ENCODE results near the gene DEXI.
A peak's percentile ranks its signal among the peaks of the same experiment; 100 is the strongest.

The DEXI gene

DNA sequence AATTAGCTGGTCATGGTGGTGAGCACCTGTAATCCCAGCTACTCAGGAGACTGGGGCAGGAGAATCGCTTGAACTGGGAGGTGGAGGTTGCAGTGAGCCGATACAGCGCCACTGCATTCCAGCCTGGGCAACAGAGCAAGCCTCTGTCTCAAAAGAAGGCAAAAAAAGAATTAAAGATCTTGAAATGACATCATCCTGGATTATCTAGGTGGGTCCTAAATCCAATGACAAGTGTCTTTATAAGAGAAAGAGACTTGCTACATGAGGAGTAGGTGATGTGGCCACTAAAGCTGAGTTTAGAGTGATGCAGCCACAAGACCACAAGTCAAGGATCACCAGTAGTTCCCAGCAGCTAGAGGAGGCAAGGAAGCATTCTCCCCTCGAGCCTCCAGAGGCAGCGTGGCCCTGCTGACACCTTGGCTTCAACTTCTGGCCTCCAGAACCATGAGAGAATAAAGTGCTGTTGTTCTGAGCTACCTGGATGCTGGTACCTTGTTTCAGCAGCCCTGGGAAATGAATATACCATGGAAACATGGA, 49.4 kb downstream of the DEXI start:
- DNase-seq, result no peak

DNA sequence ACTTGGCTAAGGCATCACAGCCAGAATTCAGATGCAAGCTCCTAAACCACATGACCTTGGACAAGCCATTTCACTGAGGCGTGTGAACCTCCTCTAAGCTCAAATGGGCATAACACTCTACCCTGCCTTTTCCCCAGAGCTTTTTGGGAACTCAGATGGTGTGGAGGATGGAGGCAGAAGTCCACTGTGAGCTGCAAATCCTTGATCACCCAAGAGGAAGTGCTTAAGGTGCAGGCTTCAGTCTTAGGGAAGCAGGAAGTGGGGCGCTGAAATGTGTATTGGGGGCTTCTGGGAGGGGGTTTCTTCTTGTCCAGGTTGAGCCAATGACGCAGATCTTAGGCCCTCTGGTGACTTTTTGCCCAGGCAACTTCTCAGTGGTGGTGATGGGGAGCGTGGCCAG, 52.4 kb downstream of the DEXI start:
- DNase-seq, result no peak

DNA sequence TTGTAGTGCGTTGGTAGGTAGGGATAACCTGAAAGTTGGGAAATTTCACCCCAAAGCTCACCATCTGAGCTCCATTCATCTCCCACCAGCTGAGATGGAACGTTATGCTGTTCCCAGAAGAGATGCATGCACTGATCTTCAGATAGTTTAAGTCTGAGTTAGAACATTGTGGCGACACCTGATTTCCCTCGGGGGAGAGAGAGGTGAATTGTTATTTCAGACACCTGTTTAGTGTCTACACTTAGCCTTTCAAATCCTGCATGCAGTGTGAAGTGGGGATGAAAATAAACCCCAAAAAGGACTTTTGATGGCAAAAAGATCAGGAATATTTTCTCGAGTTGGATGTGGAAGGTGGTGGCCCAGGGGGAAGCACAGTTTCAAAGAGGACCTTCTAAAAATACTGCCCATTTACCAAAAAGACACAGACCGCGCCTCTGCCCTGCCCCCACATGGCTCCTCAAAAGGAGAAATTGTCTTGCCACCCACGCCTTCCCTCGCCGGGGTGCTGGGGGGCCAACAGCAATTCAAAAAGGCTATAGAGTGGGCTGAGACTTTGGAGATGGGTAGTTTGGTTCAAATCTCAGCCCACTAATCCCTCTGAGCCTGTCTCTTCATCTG, 53.8 kb downstream of the DEXI start:
- DNase-seq, result no peak

DNA sequence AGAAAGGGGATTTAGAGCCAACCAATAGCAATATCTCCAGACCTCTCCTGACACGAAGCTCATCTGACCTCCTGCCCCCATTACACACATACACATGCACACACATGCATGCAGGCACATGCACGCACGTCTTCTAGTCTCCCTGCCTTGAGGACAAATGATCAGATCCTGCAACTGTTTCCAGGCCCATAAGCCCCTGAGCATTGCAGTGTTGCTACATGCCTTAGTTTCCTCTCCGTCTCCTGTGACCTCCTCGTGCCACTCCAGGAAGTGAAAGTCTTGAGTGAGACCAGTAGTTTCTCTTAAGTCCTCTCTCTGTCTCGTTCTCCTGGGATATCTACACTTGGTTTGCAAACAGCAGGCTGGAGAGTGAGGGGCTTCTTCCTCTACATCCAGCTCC, 57.0 kb downstream of the DEXI start:
- DNase-seq, result no peak

DNA sequence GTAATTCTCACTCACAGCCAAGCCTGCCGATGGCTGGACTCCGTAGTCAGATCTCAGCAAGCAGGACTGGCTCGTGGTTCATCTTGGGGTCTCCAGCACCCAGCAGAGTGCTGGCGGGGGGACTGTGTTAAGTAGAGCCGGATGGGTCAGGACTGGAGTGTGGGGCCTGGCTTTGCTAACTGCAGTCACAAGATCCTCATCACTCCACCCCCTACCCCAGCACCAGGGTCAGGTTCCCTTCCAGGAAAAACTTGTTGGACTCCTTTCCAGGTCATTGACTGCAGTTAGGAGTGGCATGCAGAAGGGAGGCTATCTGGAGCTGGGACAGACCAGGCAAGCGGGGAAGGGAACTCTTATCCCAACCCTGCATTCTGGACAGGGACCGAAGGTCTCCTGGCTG, 59.3 kb downstream of the DEXI start:
- DNase-seq, result no peak

DNA sequence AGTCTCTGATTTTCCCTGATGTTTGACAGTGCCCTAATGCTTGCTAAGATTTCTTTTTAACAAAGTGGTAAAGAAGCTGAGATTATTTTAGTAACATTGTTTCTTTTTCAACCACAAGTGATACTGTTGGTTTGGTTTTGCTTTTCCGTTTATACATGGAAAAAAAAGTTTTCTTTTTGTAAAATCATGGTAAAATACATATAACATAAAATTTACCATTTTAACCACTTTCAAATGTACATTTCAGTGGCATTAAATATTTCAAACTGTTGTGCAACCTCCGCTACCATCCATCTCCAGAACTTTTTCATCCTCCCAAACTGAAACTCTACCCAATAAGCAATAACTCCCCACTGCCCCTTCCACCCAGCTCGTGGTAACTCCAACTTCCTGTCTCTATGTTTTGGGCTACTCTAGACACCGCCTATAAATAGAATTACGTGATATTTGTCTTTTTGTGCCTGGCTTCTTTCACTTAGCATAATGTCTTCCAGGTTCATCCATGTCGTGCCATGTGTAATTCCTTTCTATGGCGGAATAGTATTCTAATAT, 60.7 kb downstream of the DEXI start:
- peak in 1 of 5 experiments; percentile 69 for DNase-seq

DNA sequence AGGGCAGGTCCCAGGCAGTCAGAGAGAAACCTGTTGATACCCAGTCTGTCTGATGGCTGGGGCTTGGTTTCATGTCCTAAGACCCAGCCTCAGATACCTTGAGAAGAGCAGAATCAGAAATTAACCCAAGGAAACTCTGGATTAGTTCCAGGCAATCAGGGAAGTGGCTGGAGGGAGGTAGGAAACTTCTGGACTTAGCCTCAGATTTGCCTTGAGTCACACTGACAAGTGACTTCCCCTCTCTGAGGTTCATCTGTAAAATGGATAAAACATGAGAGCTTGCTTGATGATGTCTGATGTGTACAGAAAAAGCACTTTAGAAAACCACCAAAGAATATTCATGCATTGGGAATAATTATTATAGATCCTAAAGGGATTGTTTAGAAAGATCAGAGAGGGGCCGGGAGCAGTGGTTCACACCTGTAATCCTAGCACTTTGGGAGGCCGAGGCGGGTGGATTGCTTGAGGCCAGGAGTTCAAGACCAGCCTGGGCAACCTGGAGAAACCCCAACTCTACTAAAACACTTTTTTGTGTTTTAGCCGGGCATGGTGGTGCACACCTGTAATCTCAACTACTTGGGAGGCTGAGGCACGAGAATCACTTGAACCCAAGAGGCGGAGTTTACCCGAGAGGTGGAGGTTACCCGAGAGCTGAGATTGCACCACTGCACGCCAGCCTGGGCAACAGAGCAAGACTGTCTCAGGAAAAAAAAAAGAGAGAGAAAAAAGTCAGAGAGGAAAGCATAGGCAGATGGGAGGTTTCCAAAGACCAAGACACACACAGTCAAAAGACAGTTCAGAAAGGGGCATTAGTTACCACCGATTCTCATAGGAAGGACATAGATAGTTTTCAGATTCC, 61.4 kb downstream of the DEXI start:
- DNase-seq, result peak in 1 of 5 experiments; percentile 64

DNA sequence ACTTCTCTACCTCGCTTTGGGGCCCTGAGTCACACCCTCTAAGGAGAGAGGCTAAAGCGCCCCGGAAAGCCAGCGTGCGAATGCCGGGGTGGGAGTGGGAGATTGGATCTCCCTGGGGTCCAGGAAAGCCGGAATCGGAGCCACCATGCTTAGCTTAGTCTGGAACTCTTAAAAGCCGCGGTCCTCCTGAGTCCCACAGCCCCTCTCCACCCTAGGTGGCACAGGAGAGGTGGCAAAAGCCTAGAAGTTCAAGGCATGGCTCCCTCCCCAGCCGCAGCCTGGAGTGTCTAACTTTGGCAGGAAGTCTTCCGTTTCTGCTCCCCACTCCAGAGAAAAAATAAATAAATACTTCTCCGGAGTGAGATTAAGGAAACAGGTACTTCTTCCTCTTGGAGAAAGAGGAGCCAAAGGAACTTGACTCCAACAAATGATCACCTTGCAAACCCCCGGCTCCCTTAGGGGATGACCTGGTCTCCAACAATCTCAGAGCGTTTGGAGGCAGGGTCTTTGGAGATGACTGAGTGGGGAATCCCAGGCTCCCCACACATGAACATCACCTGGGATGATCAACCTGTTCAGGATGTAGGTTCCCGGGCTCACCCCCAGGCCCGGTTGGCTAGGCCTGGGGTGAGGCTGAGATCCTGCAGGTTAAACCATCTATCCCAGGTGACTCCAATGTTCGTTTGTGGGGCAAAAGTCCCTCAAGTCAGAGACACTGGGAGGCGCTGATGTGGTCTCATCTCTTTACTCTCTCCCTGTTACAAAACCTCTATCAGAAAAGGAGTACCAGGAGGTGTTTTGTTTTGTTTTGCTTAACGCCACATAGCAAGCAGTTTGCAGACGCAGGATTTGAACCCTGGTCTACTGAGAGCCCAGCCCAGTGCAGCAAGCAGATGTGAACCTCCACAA, 62.3 kb downstream of the DEXI start:
- no peak for DNase-seq

All from T-helper 2 cell (primary cell).